Superior temporal gyrus (tissue), 1 donor: ENCODE results near the gene OBSCN.

ENCODE experiments used
- DNase-seq: peaks from one replicate; pipeline ENCODE4 v3.0.0-alpha.2; 2016; ENCODE audit errors: extremely low spot score

The OBSCN gene

GRCh38 chr1:228358039-228358763 is 150.4 kb downstream of the OBSCN start:
- no peak for DNase-seq

- no peak for DNase-seq
Observed at GRCh38 chr1:228358764-228359612, 151.1 kb downstream of the OBSCN start.

- no peak for DNase-seq
Observed at GRCh38 chr1:228359613-228360532, 152.0 kb downstream of the OBSCN start.

GRCh38 chr1:228360533-228361313 is 152.9 kb downstream of the OBSCN start:
- no peak for DNase-seq

GRCh38 chr1:228361314-228362140 is 153.7 kb downstream of the OBSCN start:
- DNase-seq: no peak

- no peak for DNase-seq
Observed at GRCh38 chr1:228362141-228362883, 154.5 kb downstream of the OBSCN start.

- DNase-seq: no peak
Observed at GRCh38 chr1:228362884-228363450, 155.1 kb downstream of the OBSCN start.

- DNase-seq: no peak
Observed at GRCh38 chr1:228363686-228364067, 155.8 kb downstream of the OBSCN start.

- DNase-seq: no peak
Observed at GRCh38 chr1:228364068-228364705, 156.3 kb downstream of the OBSCN start.

GRCh38 chr1:228364706-228365213 is 156.9 kb downstream of the OBSCN start:
- no peak for DNase-seq

GRCh38 chr1:228365271-228366061 is 157.6 kb downstream of the OBSCN start:
- no peak for DNase-seq

GRCh38 chr1:228366062-228366865 is 158.4 kb downstream of the OBSCN start:
- no peak for DNase-seq

GRCh38 chr1:228366866-228367741 is 159.3 kb downstream of the OBSCN start:
- no peak for DNase-seq

- DNase-seq: no peak
Observed at GRCh38 chr1:228367798-228368791, 160.3 kb downstream of the OBSCN start.
